Esophagus squamous epithelium (tissue), 5 donors: ENCODE measurements around the gene FGA. TPM values are rescaled to one million over a fixed set of nuclear protein-coding genes. Genes with fewer than 3 reads are reported as not detected.

ENCODE experiments used
- DNase-seq: peaks from one replicate; lab custom pipeline; 2025; lab: John Stamatoyannopoulos, UW
- H3K27ac ChIP-seq, 4 donors: fragments of 200-600 bp; sonication (generic); one replicate each; pipeline ENCODE4 v1.5.1; 2016 to 2019; ENCODE audit warnings: mild to moderate bottlenecking in 1 of 4
- H3K27me3 ChIP-seq, 4 donors: fragments of 200-600 bp; sonication (generic); 1 replicate in 3 of 4; 2 replicates in 1 of 4; pipeline versions ENCODE4 v1.5.1 to v1.6.0; 2017 to 2021; ENCODE audit warnings: antibody characterized with exemption in 1 of 4
- H3K36me3 ChIP-seq, 3 donors: fragments of 200-600 bp; sonication (generic); one replicate each; pipeline ENCODE4 v1.5.1; 2016 to 2019
- H3K4me1 ChIP-seq, 3 donors: fragments of 200-600 bp; sonication (generic); one replicate each; pipeline ENCODE4 v1.5.1; 2017 to 2019
- H3K4me3 ChIP-seq, 4 donors: fragments of 200-600 bp; sonication (generic); 1 replicate in 3 of 4; 2 replicates in 1 of 4; pipeline ENCODE4 v1.5.1; 2016 to 2019; ENCODE audit warnings: mild to moderate bottlenecking in 2 of 4, moderate library complexity in 1 of 4
- H3K9me3 ChIP-seq, 3 donors: fragments of 200-600 bp; sonication (generic); one replicate each; pipeline ENCODE4 v1.5.1; 2016 to 2019
- CTCF ChIP-seq, 6 experiments: fragments of 450-650 bp in 4 of 6; fragments of 200-600 bp in 2 of 6; sonication (generic) in 2 of 6; IDR thresholded peaks; one replicate each; pipeline ENCODE4 v1.5.1; 2016 to 2019; ENCODE audit warnings: antibody characterized with exemption in 6 of 6, mild to moderate bottlenecking in 4 of 6, moderate library complexity in 4 of 6
- POLR2A ChIP-seq, 4 donors: fragments of 450-650 bp; IDR thresholded peaks; one replicate each; pipeline ENCODE4 v1.6.1; 2017; ENCODE audit warnings: antibody characterized with exemption in 4 of 4, mild to moderate bottlenecking in 4 of 4, moderate library complexity in 3 of 4
- WGBS, 2 donors: methylation state at CpG; one replicate each; pipeline ENCODE4 v1.1.5; 2018; 5-methylcytosine and 5-hydroxymethylcytosine counted together
- intact Hi-C: fragments of 100-400 bp; cut with DNase I; formaldehyde crosslinking; loops from one replicate; pipeline ENCODE4 v1.15.0; 2022
- total RNA-seq, 4 donors: library from RNA; depleted of rRNA; stranded (reverse); fragments of >200 nt; gene quantifications; one replicate each; pipeline ENCODE4 v1.1.0, GENCODE V29; 2016
- donor health status: DM: yes; HTN: yes; CAD: no.

The FGA gene
- total RNA-seq, 4 donors from 2014 or later = not detected

DNA sequence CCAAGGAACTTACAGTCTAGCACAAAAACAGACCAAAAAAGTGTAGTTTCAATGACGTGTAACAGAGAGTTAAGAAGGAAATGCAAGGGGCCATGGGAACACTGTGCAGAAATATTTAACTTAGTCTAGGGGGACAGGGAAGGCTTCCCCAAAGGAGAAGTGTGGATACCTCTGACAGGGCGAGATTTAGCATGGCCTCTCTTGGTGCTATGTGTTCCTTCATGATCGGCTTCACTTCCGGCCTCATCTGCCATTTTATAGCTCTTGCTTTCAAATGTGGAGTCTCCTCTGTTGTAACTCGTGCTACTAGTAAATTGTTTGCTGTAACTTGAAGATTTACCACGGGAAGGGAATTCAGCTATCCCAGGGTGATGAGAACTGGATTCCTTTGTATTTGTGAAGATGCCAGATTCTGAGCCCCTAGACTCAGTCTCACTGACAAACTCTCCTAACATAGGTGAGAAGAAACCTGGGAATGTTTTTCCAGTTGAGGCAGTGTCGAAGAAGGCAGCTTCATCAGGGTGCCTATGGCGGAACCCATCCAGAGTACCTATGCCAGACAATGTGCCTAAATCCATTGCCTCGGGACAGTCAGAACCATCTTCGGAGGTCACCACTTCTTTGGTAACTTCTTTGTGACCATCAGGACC lies 5.0 kb downstream of the FGA start:
- 80 to 85% methylated on average over 9 to 10 of the region's 10 CpGs for WGBS, 2 donors
- Histone ChIP-seq H3K27me3 (peaks cover 0 to 11% (median 0%) of the 10 kb centered on the region in 4 donors), H3K9me3 (no peaks in the 10 kb centered on the region), H3K4me1 (no peaks in the 10 kb centered on the region), H3K27ac (no peak overlapping the region), H3K36me3 (no peaks in the 10 kb centered on the region), H3K4me3 (no peak overlapping the region)
- intact Hi-C loops = no loop called here
- TF ChIP-seq CTCF (IDR thresholded peaks at IDR 0.05) = no peak
- no peak for TF ChIP-seq POLR2A (IDR thresholded peaks at IDR 0.05)
- no peak for DNase-seq

GRCh38 chr4:154584259-154584658 lies 6.3 kb downstream of the FGA start:
- TF ChIP-seq CTCF (IDR thresholded peaks at IDR 0.05) (no peak), POLR2A (IDR thresholded peaks at IDR 0.05) (no peak)
- H3K4me3 ChIP-seq = no peak overlapping the region
- 78 to 84% methylated on average over 4 to 5 of the region's 5 CpGs for WGBS, 2 donors
- intact Hi-C loops = no loop called here
- no peak for DNase-seq
- H3K4me1 ChIP-seq = no peaks in the 10 kb centered on the region
- H3K27me3 ChIP-seq = peaks cover 0 to 8% (median 0%) of the 10 kb centered on the region in 4 donors
- no peak overlapping the region for H3K27ac ChIP-seq
- H3K9me3 ChIP-seq = no peaks in the 10 kb centered on the region
- no peaks in the 10 kb centered on the region for H3K36me3 ChIP-seq

DNA sequence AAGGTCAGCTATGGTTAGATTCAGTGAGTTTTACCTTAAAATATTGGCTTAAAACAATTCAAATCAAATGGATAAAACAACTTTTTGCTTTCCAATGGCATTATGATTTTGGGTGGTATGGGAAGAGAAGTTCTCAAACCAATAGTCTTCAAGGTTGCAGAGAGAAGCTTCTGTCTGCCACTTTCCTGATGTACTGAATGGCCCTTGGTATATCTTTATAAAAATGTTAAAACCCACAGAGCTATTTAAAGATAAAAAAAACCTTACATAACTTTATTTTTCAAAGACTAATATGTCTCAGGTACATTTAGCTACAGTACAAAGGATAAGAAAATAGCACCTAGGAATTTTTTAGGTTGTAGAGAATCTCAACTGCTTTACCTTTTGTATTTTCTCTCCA lies 6.9 kb downstream of the FGA start:
- Histone ChIP-seq H3K9me3 (no peaks in the 10 kb centered on the region), H3K27me3 (peaks cover 0 to 2% (median 0%) of the 10 kb centered on the region in 4 donors), H3K36me3 (no peaks in the 10 kb centered on the region), H3K4me1 (no peaks in the 10 kb centered on the region), H3K4me3 (no peak overlapping the region), H3K27ac (no peak overlapping the region)
- intact Hi-C loops = no loop called here
- TF ChIP-seq CTCF (IDR thresholded peaks at IDR 0.05) = no peak
- TF ChIP-seq POLR2A (IDR thresholded peaks at IDR 0.05) = no peak
- no peak for DNase-seq

DNA sequence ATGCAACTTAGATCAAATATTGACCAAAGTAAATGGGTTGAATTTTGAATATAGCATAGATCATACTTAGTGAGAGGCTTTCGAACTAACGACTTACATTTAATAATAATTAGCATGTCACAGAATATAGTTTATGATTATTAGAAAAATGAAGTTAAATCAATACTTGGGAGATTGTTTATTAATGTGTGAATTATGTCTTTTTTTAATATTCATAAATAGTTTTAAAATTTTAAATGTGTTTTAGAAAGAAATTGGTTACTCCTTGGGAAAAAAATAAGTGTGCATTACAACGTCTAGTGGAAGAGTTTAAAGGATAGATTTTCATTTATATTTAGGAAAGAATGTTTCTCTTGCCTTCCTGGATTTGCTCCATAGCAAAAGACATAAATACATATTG lies 7.3 kb downstream of the FGA start:
- intact Hi-C loops = no loop called here
- H3K27me3 ChIP-seq = no peaks in the 10 kb centered on the region
- H3K4me1 ChIP-seq = no peaks in the 10 kb centered on the region
- no peaks in the 10 kb centered on the region for H3K36me3 ChIP-seq
- TF ChIP-seq POLR2A (IDR thresholded peaks at IDR 0.05) = no peak
- no peak for TF ChIP-seq CTCF (IDR thresholded peaks at IDR 0.05)
- no peaks in the 10 kb centered on the region for H3K9me3 ChIP-seq
- H3K27ac ChIP-seq = no peak overlapping the region
- H3K4me3 ChIP-seq = no peak overlapping the region
- no peak for DNase-seq
- 77 to 87% methylated on average over 3 of the region's 3 CpGs for WGBS, 2 donors

DNA sequence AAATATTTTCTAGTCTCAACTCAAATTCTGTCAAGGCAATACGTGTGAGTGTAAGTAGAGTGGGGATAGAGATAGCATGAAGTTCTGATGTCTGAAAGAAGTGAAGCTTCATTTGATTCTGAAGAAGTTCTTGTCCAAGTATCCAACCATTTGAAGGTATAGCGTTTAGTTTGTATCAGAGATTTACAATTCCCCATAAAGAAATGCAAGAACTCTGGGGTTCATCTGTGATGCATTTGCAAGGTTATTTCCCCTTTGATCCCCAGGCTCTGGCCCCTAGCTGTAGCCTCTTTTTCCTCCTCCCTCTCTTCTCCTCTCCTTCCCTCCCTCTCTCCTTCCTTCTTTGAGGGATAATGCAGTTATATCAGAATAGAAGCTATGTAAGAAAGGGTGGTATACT lies 7.8 kb downstream of the FGA start:
- 51 to 83% methylated on average over 2 of the region's 2 CpGs for WGBS, 2 donors
- no peak overlapping the region for H3K4me3 ChIP-seq
- intact Hi-C loops = no loop called here
- TF ChIP-seq CTCF (IDR thresholded peaks at IDR 0.05) = no peak
- TF ChIP-seq POLR2A (IDR thresholded peaks at IDR 0.05) = no peak
- H3K27ac ChIP-seq = no peak overlapping the region
- no peaks in the 10 kb centered on the region for H3K36me3 ChIP-seq
- DNase-seq = no peak
- H3K9me3 ChIP-seq = no peaks in the 10 kb centered on the region
- no peaks in the 10 kb centered on the region for H3K4me1 ChIP-seq
- H3K27me3 ChIP-seq = no peaks in the 10 kb centered on the region
